ENCODE measurements around the gene HMCN2.

Gene HMCN2

DNA sequence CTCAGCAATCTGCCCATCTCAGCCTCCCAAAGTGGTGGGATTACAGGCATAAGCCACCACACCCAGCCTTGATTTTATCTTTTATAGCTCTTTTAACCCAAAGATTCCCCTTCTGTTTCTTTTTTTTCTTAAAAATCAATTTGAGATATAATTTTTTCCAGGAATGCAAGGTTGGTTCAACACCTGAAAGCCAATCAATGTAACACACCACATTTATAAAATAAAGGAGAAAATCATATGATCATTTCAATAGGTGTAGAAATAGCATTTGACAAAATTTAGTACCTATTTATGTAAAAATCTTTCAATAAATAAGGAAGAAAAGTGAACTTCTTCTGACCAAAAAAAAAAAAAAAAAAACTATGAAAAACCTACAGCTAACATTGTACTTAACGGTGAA, 175.5 kb downstream of the HMCN2 start:
- Histone ChIP-seq H3K4me3 (ENCODE audit: low read length) (no peak overlapping the region), H3F3A (ENCODE audit: insufficient read depth, low read length) (no peaks in the 10 kb centered on the region), H4K20me1 (ENCODE audit: insufficient read depth, low read length) (no peaks in the 10 kb centered on the region), H3K4me2 (ENCODE audit: low read depth, low read length) (no peak overlapping the region), H3K4me1 (ENCODE audit: low read length) (no peaks in the 10 kb centered on the region), H3K9ac (ENCODE audit: low read length) (no peak overlapping the region), H2AFZ (ENCODE audit: low read length) (no peak overlapping the region), H3K9me3 (replicated peaks; ENCODE audit: insufficient read depth, low read length) (no peaks in the 10 kb centered on the region; the same call in 1 of the 2 replicates), H3K27me3 (replicated peaks; ENCODE audit: insufficient read depth, low read length) (peaks cover 70% of the 10 kb centered on the region), H3K79me2 (ENCODE audit: low read length) (no peaks in the 10 kb centered on the region), H3K9me2 (replicated peaks; ENCODE audit: insufficient read depth, low read length) (no peaks in the 10 kb centered on the region), H3K36me3 (replicated peaks; ENCODE audit: insufficient read depth, low read length) (no peaks in the 10 kb centered on the region), H3K27ac (ENCODE audit: low read length) (no peak overlapping the region)
- TF ChIP-seq, protein P1, sequence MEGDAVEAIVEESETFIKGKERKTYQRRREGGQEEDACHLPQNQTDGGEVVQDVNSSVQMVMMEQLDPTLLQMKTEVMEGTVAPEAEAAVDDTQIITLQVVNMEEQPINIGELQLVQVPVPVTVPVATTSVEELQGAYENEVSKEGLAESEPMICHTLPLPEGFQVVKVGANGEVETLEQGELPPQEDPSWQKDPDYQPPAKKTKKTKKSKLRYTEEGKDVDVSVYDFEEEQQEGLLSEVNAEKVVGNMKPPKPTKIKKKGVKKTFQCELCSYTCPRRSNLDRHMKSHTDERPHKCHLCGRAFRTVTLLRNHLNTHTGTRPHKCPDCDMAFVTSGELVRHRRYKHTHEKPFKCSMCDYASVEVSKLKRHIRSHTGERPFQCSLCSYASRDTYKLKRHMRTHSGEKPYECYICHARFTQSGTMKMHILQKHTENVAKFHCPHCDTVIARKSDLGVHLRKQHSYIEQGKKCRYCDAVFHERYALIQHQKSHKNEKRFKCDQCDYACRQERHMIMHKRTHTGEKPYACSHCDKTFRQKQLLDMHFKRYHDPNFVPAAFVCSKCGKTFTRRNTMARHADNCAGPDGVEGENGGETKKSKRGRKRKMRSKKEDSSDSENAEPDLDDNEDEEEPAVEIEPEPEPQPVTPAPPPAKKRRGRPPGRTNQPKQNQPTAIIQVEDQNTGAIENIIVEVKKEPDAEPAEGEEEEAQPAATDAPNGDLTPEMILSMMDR (IDR thresholded peaks at IDR 0.05; ENCODE audit: low read length): no peak
- TF ChIP-seq EZH2phosphoT487 (IDR thresholded peaks at IDR 0.05; ENCODE audit: low read length) (no peak), EZH2 (optimal IDR thresholded peaks at IDR 0.05; ENCODE audit: low read depth, low read length) (no peak)
- no peak for DNase-seq

DNA sequence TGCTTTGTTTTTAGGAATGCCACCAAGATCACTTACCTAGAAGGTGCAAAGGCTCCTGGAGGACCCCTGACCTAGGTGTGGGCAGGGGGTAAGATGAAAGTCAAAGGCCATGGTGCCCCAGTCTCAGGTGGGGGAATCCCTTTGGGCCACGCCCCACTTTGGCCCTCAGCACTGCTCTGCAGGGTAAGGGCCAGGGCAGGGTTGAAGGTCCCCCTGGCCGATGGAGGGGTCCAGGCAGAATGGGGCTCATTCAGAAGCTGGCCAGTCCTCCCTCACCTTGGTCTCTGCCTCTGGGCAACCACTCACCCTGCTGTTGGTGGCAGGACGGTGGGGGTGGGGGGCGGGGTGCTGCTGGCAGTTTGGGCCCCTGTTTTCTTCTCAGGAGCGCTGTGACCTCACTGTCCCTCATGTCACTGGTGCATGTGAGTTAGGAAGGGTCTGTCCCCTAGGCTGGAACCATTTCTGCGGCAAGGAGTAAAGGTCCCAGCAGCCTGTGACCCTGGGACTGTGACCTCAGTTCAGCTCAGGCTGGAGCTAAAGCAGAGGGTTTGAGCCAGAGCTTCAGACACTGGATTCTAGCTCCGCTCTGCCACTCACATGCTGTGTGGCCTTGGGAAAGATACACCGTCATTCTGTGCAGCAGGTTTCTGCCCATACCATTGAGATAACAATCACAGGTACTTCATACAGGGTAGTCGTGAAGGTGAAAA, 177.3 kb downstream of the HMCN2 start:
- Histone ChIP-seq H4K20me1 (ENCODE audit: insufficient read depth, low read length) (no peaks in the 10 kb centered on the region), H3K9ac (ENCODE audit: low read length) (no peak overlapping the region), H3K4me1 (ENCODE audit: low read length) (peaks cover 13% of the 10 kb centered on the region), H2AFZ (ENCODE audit: low read length) (no peak overlapping the region), H3K79me2 (ENCODE audit: low read length) (no peaks in the 10 kb centered on the region), H3K36me3 (replicated peaks; ENCODE audit: insufficient read depth, low read length) (no peaks in the 10 kb centered on the region), H3K27ac (ENCODE audit: low read length) (no peak overlapping the region), H3K9me2 (replicated peaks; ENCODE audit: insufficient read depth, low read length) (no peaks in the 10 kb centered on the region), H3K4me2 (ENCODE audit: low read depth, low read length) (no peak overlapping the region), H3K4me3 (ENCODE audit: low read length) (no peak overlapping the region), H3K9me3 (replicated peaks; ENCODE audit: insufficient read depth, low read length) (no peaks in the 10 kb centered on the region; the same call in 1 of the 2 replicates), H3K27me3 (replicated peaks; ENCODE audit: insufficient read depth, low read length) (peaks cover 52% of the 10 kb centered on the region), H3F3A (ENCODE audit: insufficient read depth, low read length) (no peaks in the 10 kb centered on the region)
- TF ChIP-seq EZH2 (optimal IDR thresholded peaks at IDR 0.05; ENCODE audit: low read depth, low read length): no peak
- TF ChIP-seq, protein P1 (IDR thresholded peaks at IDR 0.05; ENCODE audit: low read length): no peak
- no peak for TF ChIP-seq EZH2phosphoT487 (IDR thresholded peaks at IDR 0.05; ENCODE audit: low read length)
- no peak for DNase-seq

GRCh38 chr9:130443456-130443801, 177.9 kb downstream of the HMCN2 start:
- H3K27me3 ChIP-seq (replicated peaks; ENCODE audit: insufficient read depth, low read length): peaks cover 47% of the 10 kb centered on the region
- DNase-seq: no peak
- peaks cover 18% of the 10 kb centered on the region for H3K4me1 ChIP-seq (ENCODE audit: low read length)
- H4K20me1 ChIP-seq (ENCODE audit: insufficient read depth, low read length): no peaks in the 10 kb centered on the region
- H3K4me2 ChIP-seq (ENCODE audit: low read depth, low read length): no peak overlapping the region
- no peaks in the 10 kb centered on the region for H3K9me2 ChIP-seq (replicated peaks; ENCODE audit: insufficient read depth, low read length)
- H2AFZ ChIP-seq (ENCODE audit: low read length): no peak overlapping the region
- no peak overlapping the region for H3K4me3 ChIP-seq (ENCODE audit: low read length)
- H3K79me2 ChIP-seq (ENCODE audit: low read length): no peaks in the 10 kb centered on the region
- H3K9ac ChIP-seq (ENCODE audit: low read length): no peak overlapping the region
- TF ChIP-seq, protein P1 (IDR thresholded peaks at IDR 0.05; ENCODE audit: low read length): no peak
- no peak for TF ChIP-seq EZH2phosphoT487 (IDR thresholded peaks at IDR 0.05; ENCODE audit: low read length)
- TF ChIP-seq EZH2 (optimal IDR thresholded peaks at IDR 0.05; ENCODE audit: low read depth, low read length): no peak
- H3K9me3 ChIP-seq (replicated peaks; ENCODE audit: insufficient read depth, low read length): no peaks in the 10 kb centered on the region; the same call in 1 of the 2 replicates
- H3K27ac ChIP-seq (ENCODE audit: low read length): no peak overlapping the region
- H3F3A ChIP-seq (ENCODE audit: insufficient read depth, low read length): no peaks in the 10 kb centered on the region
- no peaks in the 10 kb centered on the region for H3K36me3 ChIP-seq (replicated peaks; ENCODE audit: insufficient read depth, low read length)
